ENCODE data around the gene NOS1.

NOS1 gene

DNA sequence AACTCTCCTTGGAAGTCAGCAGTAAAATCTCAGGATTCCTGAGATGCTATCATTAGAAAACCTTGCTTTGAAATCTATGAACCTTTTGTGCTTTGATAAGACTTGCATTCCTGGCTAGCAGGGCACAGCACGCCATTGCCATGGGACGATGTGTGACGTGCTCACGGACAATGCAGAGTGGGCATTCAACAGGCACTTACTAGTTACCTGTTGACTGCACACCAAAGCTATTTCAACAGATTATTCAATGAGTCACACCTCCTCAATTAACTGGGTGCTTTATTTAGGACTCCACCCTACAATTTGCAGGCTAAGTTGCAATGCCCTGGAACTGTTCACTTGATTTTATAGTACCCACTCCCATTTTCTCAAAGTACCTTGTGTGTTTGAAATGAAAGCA, 11.3 kb downstream of the NOS1 start:
- Histone ChIP-seq H3K18ac (ENCODE audit: low read depth in 1 of 2, low read length in 2 of 2) (no peak overlapping the region), H4K8ac (ENCODE audit: low read length) (no peak overlapping the region), H3K9me3 (ENCODE audit: control insufficient read depth, low read length) (no peaks in the 10 kb centered on the region), H2BK15ac (ENCODE audit: low read depth, poor library complexity, severe bottlenecking) (no peak overlapping the region), H3K4me2 (ENCODE audit: low read length, poor library complexity, severe bottlenecking) (no peak overlapping the region), H2BK12ac (ENCODE audit: low read length in 2 of 2) (no peak overlapping the region), H3K4me3 (ENCODE audit: insufficient read depth in 1 of 2, low read depth in 1 of 2, low read length in 2 of 2) (no peak overlapping the region), H2BK5ac (ENCODE audit: low read depth, low read length, poor library complexity, severe bottlenecking) (no peak overlapping the region), H3K79me1 (replicated peaks; ENCODE audit: low read length, poor library complexity, severe bottlenecking) (no peaks in the 10 kb centered on the region), H3K14ac (ENCODE audit: low read length in 2 of 2) (no peak overlapping the region), H3K27ac (ENCODE audit: low read length, poor library complexity, severe bottlenecking) (no peak overlapping the region), H3K27me3 (ENCODE audit: control insufficient read depth in 1 of 2, insufficient read depth in 1 of 2, low read length in 2 of 2) (peaks cover 12 to 31% of the 10 kb centered on the region in 2 experiments), H3K4ac (ENCODE audit: low read depth in 1 of 2, low read length in 2 of 2) (no peak overlapping the region), H3K23ac (ENCODE audit: low read length in 2 of 2) (no peak overlapping the region), H3K36me3 (ENCODE audit: control insufficient read depth in 1 of 2, insufficient read depth in 2 of 2, low read depth in 1 of 2, low read length in 2 of 2) (no peaks in the 10 kb centered on the region), H2AFZ (ENCODE audit: low read depth, low read length) (no peak overlapping the region), H3K4me1 (ENCODE audit: control insufficient read depth, insufficient read depth, low read depth, low read length) (no peaks in the 10 kb centered on the region), H2BK120ac (ENCODE audit: low read depth, low read length) (no peak overlapping the region), H2AK5ac (ENCODE audit: low read length, severe bottlenecking) (no peak overlapping the region), H3K9ac (ENCODE audit: low read length) (no peak overlapping the region), H4K91ac (ENCODE audit: low read length) (no peak overlapping the region)
- no peak for DNase-seq
- 90% methylated on average over 4 of the region's 4 CpGs for WGBS

DNA sequence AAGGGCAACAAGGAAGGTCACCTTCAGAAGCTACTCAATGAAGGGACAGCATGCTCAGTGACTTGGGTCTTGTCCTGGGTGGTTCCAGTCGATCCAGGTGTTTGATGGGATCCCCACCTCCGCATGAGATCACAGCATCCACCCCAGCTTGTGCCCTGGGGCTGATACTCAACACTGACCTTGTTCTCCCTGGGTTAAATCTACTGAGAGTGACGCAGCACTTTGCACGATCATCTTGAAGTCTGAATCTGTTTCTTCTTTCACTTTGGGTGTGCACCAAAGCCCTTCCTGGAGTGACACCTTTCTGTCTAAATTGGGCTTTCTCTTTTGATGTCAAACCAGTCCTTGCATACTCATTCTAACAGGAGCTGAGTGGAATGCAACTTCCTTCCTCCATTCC, 13.8 kb downstream of the NOS1 start:
- Histone ChIP-seq H2BK15ac (ENCODE audit: low read depth, poor library complexity, severe bottlenecking) (no peak overlapping the region), H2BK120ac (ENCODE audit: low read depth, low read length) (no peak overlapping the region), H2BK12ac (ENCODE audit: low read length in 2 of 2) (no peak overlapping the region), H3K18ac (ENCODE audit: low read depth in 1 of 2, low read length in 2 of 2) (no peak overlapping the region), H3K14ac (ENCODE audit: low read length in 2 of 2) (no peak overlapping the region), H4K8ac (ENCODE audit: low read length) (no peak overlapping the region), H2BK5ac (ENCODE audit: low read depth, low read length, poor library complexity, severe bottlenecking) (no peak overlapping the region), H3K36me3 (ENCODE audit: control insufficient read depth in 1 of 2, insufficient read depth in 2 of 2, low read depth in 1 of 2, low read length in 2 of 2) (no peaks in the 10 kb centered on the region), H3K4me1 (ENCODE audit: control insufficient read depth, insufficient read depth, low read depth, low read length) (no peaks in the 10 kb centered on the region), H3K4me3 (ENCODE audit: insufficient read depth in 1 of 2, low read depth in 1 of 2, low read length in 2 of 2) (no peak overlapping the region), H3K9me3 (ENCODE audit: control insufficient read depth, low read length) (peaks cover 11% of the 10 kb centered on the region), H3K23ac (ENCODE audit: low read length in 2 of 2) (no peak overlapping the region), H4K91ac (ENCODE audit: low read length) (no peak overlapping the region), H3K4me2 (ENCODE audit: low read length, poor library complexity, severe bottlenecking) (no peak overlapping the region), H3K4ac (ENCODE audit: low read depth in 1 of 2, low read length in 2 of 2) (no peak overlapping the region), H3K9ac (ENCODE audit: low read length) (no peak overlapping the region), H3K79me1 (replicated peaks; ENCODE audit: low read length, poor library complexity, severe bottlenecking) (no peaks in the 10 kb centered on the region), H2AK5ac (ENCODE audit: low read length, severe bottlenecking) (no peak overlapping the region), H3K27me3 (ENCODE audit: control insufficient read depth in 1 of 2, insufficient read depth in 1 of 2, low read length in 2 of 2) (peaks cover 5 to 17% of the 10 kb centered on the region in 2 experiments), H2AFZ (ENCODE audit: low read depth, low read length) (no peak overlapping the region), H3K27ac (ENCODE audit: low read length, poor library complexity, severe bottlenecking) (no peak overlapping the region)
- no peak for DNase-seq
- 52% methylated on average over 4 of the region's 4 CpGs for WGBS

DNA sequence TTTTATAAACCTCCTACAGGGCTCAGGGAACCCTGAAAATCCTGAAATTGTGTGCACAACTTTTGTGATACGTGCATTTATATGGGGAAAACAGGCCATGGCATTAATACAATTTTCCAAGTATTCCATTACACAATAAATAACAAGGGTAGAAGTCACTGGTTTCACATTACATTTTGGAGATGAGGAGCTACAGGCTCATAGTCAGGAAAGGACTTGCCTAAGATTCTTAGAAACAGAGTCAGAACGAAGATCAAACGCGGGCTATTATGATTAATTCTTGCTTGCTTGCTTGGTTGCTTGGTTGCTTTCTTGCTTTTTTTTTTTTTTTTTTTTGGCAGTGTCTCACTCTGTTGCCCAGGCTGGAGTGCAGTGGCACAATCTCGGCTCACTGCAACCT, 16.7 kb downstream of the NOS1 start:
- peaks cover 11% of the 10 kb centered on the region for H3K9me3 ChIP-seq (ENCODE audit: control insufficient read depth, low read length)
- no peak overlapping the region for H4K91ac ChIP-seq (ENCODE audit: low read length)
- H3K79me1 ChIP-seq (replicated peaks; ENCODE audit: low read length, poor library complexity, severe bottlenecking): no peaks in the 10 kb centered on the region
- no peak overlapping the region for H2BK120ac ChIP-seq (ENCODE audit: low read depth, low read length)
- no peak overlapping the region for H3K9ac ChIP-seq (ENCODE audit: low read length)
- H3K36me3 ChIP-seq (ENCODE audit: control insufficient read depth in 1 of 2, insufficient read depth in 2 of 2, low read depth in 1 of 2, low read length in 2 of 2): no peaks in the 10 kb centered on the region
- H2BK5ac ChIP-seq (ENCODE audit: low read depth, low read length, poor library complexity, severe bottlenecking): no peak overlapping the region
- H2BK12ac ChIP-seq (ENCODE audit: low read length in 2 of 2): no peak overlapping the region
- H3K27ac ChIP-seq (ENCODE audit: low read length, poor library complexity, severe bottlenecking): no peak overlapping the region
- WGBS: 98% methylated on average over 3 of the region's 5 CpGs
- no peak overlapping the region for H3K18ac ChIP-seq (ENCODE audit: low read depth in 1 of 2, low read length in 2 of 2)
- no peak for DNase-seq
- H3K27me3 ChIP-seq (ENCODE audit: control insufficient read depth in 1 of 2, insufficient read depth in 1 of 2, low read length in 2 of 2): peaks cover 0 to 4% of the 10 kb centered on the region in 2 experiments
- no peak overlapping the region for H4K8ac ChIP-seq (ENCODE audit: low read length)
- H3K23ac ChIP-seq (ENCODE audit: low read length in 2 of 2): no peak overlapping the region
- no peak overlapping the region for H3K4me3 ChIP-seq (ENCODE audit: insufficient read depth in 1 of 2, low read depth in 1 of 2, low read length in 2 of 2)
- no peak overlapping the region for H3K4me2 ChIP-seq (ENCODE audit: low read length, poor library complexity, severe bottlenecking)
- H3K4me1 ChIP-seq (ENCODE audit: control insufficient read depth, insufficient read depth, low read depth, low read length): no peaks in the 10 kb centered on the region
- no peak overlapping the region for H3K14ac ChIP-seq (ENCODE audit: low read length in 2 of 2)
- H2BK15ac ChIP-seq (ENCODE audit: low read depth, poor library complexity, severe bottlenecking): no peak overlapping the region
- no peak overlapping the region for H3K4ac ChIP-seq (ENCODE audit: low read depth in 1 of 2, low read length in 2 of 2)
- H2AFZ ChIP-seq (ENCODE audit: low read depth, low read length): no peak overlapping the region
- no peak overlapping the region for H2AK5ac ChIP-seq (ENCODE audit: low read length, severe bottlenecking)

DNA sequence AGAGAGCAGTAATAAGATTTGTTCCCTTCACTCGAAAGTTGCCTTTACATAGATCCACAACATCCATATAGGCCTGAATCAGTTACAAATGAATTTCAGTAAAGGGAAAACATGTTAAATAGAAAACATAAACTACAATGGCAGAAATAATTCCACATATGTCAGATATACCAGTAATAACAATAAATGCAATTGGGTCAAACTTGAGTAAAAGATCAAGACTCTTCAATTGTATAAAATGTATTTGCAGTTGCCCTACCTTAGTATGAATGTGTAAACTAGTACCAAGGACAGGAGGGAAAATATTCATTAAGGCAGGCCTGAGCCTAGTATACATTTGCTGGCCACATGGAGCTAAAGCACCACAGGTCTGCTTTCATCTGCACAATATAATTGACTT, 17.6 kb downstream of the NOS1 start:
- Histone ChIP-seq H2BK5ac (ENCODE audit: low read depth, low read length, poor library complexity, severe bottlenecking) (no peak overlapping the region), H3K4me3 (ENCODE audit: insufficient read depth in 1 of 2, low read depth in 1 of 2, low read length in 2 of 2) (no peak overlapping the region), H3K27me3 (ENCODE audit: control insufficient read depth in 1 of 2, insufficient read depth in 1 of 2, low read length in 2 of 2) (peaks cover 0 to 4% of the 10 kb centered on the region in 2 experiments), H2AFZ (ENCODE audit: low read depth, low read length) (no peak overlapping the region), H3K9ac (ENCODE audit: low read length) (no peak overlapping the region), H4K8ac (ENCODE audit: low read length) (no peak overlapping the region), H2BK12ac (ENCODE audit: low read length in 2 of 2) (no peak overlapping the region), H3K27ac (ENCODE audit: low read length, poor library complexity, severe bottlenecking) (no peak overlapping the region), H3K4me1 (ENCODE audit: control insufficient read depth, insufficient read depth, low read depth, low read length) (no peaks in the 10 kb centered on the region), H2BK15ac (ENCODE audit: low read depth, poor library complexity, severe bottlenecking) (no peak overlapping the region), H3K4ac (ENCODE audit: low read depth in 1 of 2, low read length in 2 of 2) (no peak overlapping the region), H3K4me2 (ENCODE audit: low read length, poor library complexity, severe bottlenecking) (no peak overlapping the region), H3K23ac (ENCODE audit: low read length in 2 of 2) (no peak overlapping the region), H3K79me1 (replicated peaks; ENCODE audit: low read length, poor library complexity, severe bottlenecking) (no peaks in the 10 kb centered on the region), H3K36me3 (ENCODE audit: control insufficient read depth in 1 of 2, insufficient read depth in 2 of 2, low read depth in 1 of 2, low read length in 2 of 2) (no peaks in the 10 kb centered on the region), H3K14ac (ENCODE audit: low read length in 2 of 2) (no peak overlapping the region), H3K9me3 (ENCODE audit: control insufficient read depth, low read length) (peaks cover 11% of the 10 kb centered on the region), H2BK120ac (ENCODE audit: low read depth, low read length) (no peak overlapping the region), H2AK5ac (ENCODE audit: low read length, severe bottlenecking) (no peak overlapping the region), H3K18ac (ENCODE audit: low read depth in 1 of 2, low read length in 2 of 2) (no peak overlapping the region), H4K91ac (ENCODE audit: low read length) (no peak overlapping the region)
- no peak for DNase-seq
- WGBS: no CpG with 5 or more reads among the region's 1 CpG
